Regular cardiac myocyte (primary cell): ENCODE results near the gene TRIM8. TPM values are rescaled to one million over a fixed set of nuclear protein-coding genes. Genes with fewer than 3 reads are reported as not detected.

ENCODE experiments used
- total RNA-seq: library from RNA; depleted of rRNA; stranded (reverse); fragments of >200 nt; gene quantifications from 2 replicates; pipeline ENCODE4 v1.2.3, GENCODE V29; 2014

TRIM8 gene, protein sequence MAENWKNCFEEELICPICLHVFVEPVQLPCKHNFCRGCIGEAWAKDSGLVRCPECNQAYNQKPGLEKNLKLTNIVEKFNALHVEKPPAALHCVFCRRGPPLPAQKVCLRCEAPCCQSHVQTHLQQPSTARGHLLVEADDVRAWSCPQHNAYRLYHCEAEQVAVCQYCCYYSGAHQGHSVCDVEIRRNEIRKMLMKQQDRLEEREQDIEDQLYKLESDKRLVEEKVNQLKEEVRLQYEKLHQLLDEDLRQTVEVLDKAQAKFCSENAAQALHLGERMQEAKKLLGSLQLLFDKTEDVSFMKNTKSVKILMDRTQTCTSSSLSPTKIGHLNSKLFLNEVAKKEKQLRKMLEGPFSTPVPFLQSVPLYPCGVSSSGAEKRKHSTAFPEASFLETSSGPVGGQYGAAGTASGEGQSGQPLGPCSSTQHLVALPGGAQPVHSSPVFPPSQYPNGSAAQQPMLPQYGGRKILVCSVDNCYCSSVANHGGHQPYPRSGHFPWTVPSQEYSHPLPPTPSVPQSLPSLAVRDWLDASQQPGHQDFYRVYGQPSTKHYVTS
- total RNA-seq, result 61.4 and 99.5 TPM in 2 replicates

DNA sequence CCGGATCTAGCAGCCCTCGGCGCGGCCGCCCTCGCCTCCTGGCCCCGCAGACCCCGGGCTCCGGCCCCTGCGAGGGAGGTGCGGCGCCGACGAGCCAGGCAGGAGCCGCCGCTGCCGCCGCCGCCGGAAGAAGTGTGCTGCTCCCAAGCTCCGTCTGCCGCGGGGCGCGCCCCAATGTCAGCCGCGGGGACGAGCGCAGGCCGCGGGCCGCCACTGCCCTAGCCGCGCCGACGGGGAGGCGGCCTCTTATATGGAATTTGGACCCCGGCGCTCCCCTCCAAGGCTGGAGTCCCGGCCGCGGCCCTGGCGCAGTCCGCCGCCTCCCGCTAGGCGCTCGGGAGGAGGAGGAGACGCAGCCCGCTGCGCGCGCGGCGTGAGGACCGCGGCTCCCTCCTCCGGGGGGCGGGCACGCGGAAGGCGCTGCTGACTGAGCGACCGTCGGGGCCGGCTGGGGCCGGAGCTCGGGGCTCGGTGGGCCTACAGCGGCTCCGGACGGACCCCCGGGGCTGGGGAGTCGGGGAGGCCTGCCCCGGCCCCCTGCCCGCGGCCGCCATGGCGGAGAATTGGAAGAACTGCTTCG lies at the start of gene TRIM8:
TRIM8 (plus strand) TSS at position 414 of the 580 bp plus-strand sequence; CDS start at position 553, 139 bp downstream.

Other genes starting within 250 kb of the TRIM8 start
- gene NFKB2, start 248.8 kb upstream of the TRIM8 start, total RNA-seq, result 16.5 and 17.5 TPM in 2 replicates
- gene PSD, start 225.7 kb upstream of the TRIM8 start, total RNA-seq, result 0.38 and 4.2 TPM in 2 replicates
- gene FBXL15, start 223.6 kb upstream of the TRIM8 start, total RNA-seq, result 7.5 and 9.0 TPM in 2 replicates
- 39.2 and 60.4 TPM in 2 replicates for gene CUEDC2, start 211.9 kb upstream of the TRIM8 start, total RNA-seq
- not detected in 2 replicates for gene C10orf95, start 192.9 kb upstream of the TRIM8 start, total RNA-seq
- gene ACTR1A, start 141.8 kb upstream of the TRIM8 start, total RNA-seq, result 97.5 and 127 TPM in 2 replicates
- 2.3 and 2.5 TPM in 2 replicates for gene SUFU, start 140.5 kb upstream of the TRIM8 start, total RNA-seq
- 6.2 and 11.5 TPM in 2 replicates for gene ARL3, start 69.9 kb downstream of the TRIM8 start, total RNA-seq
- 5.6 and 7.5 TPM in 2 replicates for gene SFXN2, start 70.2 kb downstream of the TRIM8 start, total RNA-seq
- gene WBP1L, start 99.5 kb downstream of the TRIM8 start, total RNA-seq, result 61.9 and 65.1 TPM in 2 replicates
- gene CYP17A1, start 192.9 kb downstream of the TRIM8 start, total RNA-seq, result not detected in 2 replicates
- gene BORCS7, start 209.8 kb downstream of the TRIM8 start, total RNA-seq, result 12.5 and 17.2 TPM in 2 replicates
- gene AS3MT, start 225.0 kb downstream of the TRIM8 start, total RNA-seq, result 7.3 and 7.5 TPM in 2 replicates